BLaER1 treated with 17β-estradiol and CSF1 and Interleukin-3, amounts not matched to agents 10 nM and 100 nM (cell line): ENCODE measurements around the gene MPO.

Source experiments
- H3K27ac ChIP-seq, 11 experiments: shearing (Covaris generic); formaldehyde crosslinking; 2 replicates each; pipeline ENCODE4 v1.8.1; 2022
- H3K27me3 ChIP-seq, 11 experiments: shearing (Covaris generic); formaldehyde crosslinking; 2 replicates each; pipeline ENCODE4 v1.8.1; 2022
- H3K36me3 ChIP-seq, 11 experiments: shearing (Covaris generic); formaldehyde crosslinking; 2 replicates each; pipeline ENCODE4 v1.8.1; 2022
- H3K4me1 ChIP-seq, 10 experiments: shearing (Covaris generic); formaldehyde crosslinking; 2 replicates each; pipeline ENCODE4 v1.8.1; 2022
- H3K4me2 ChIP-seq, 11 experiments: shearing (Covaris generic); formaldehyde crosslinking; 2 replicates each; pipeline ENCODE4 v1.8.1; 2022
- H3K4me3 ChIP-seq, 10 experiments: shearing (Covaris generic); formaldehyde crosslinking; 2 replicates each; pipeline ENCODE4 v1.8.1; 2022
- H3K9ac ChIP-seq, 11 experiments: shearing (Covaris generic); formaldehyde crosslinking; 2 replicates each; pipeline ENCODE4 v1.8.1; 2022
- H3K9me3 ChIP-seq, 11 experiments: shearing (Covaris generic); formaldehyde crosslinking; replicated peaks in 1 of 11; 2 replicates each; pipeline ENCODE4 v1.8.1; 2022
- H4K20me1 ChIP-seq, 11 experiments: shearing (Covaris generic); formaldehyde crosslinking; 2 replicates each; pipeline ENCODE4 v1.8.1; 2022
- Cebpa-rat ChIP-seq, 11 experiments: shearing (Covaris generic); IDR thresholded peaks; 2 replicates each; pipeline ENCODE4 v1.8.1; 2022

The MPO gene

GRCh38 chr17:58278661-58279015 lies 2.1 kb downstream of the MPO start:
- Histone ChIP-seq H3K4me1 (peaks cover 5 to 66% (median 63%) of the 10 kb centered on the region in 10 experiments; a peak in 19 of 20 replicates), H3K9ac (peak overlapping the region in 6 of 11 experiments; percentile 15 to 78 (median 58); a peak in 9 of 22 replicates), H3K4me2 (peak overlapping the region in 10 of 11 experiments; percentile 1 to 80 (median 32); a peak in 12 of 22 replicates), H3K9me3 (peaks cover 0 to 18% (median 0%) of the 10 kb centered on the region in 11 experiments; a peak in 7 of 22 replicates), H3K27ac (peak overlapping the region in 8 of 11 experiments; percentile 55 to 97 (median 92); a peak in 16 of 22 replicates), H3K27me3 (no peaks in the 10 kb centered on the region), H4K20me1 (no peaks in the 10 kb centered on the region), H3K36me3 (0 out of 22 replicates have a peak, but pooled peaks cover 0 to 3% (median 0%) of the 10 kb centered on the region in 11 experiments), H3K4me3 (no peak overlapping the region)
- no peak for TF ChIP-seq Cebpa-rat (IDR thresholded peaks at IDR 0.05)

GRCh38 chr17:58277802-58278595 lies 2.7 kb downstream of the MPO start:
- Histone ChIP-seq H3K9me3 (peaks cover 0 to 18% (median 0%) of the 10 kb centered on the region in 11 experiments; a peak in 7 of 22 replicates), H3K4me2 (peak overlapping the region in 8 of 11 experiments; percentile 16 to 80 (median 50); a peak in 9 of 22 replicates), H3K36me3 (0 out of 22 replicates have a peak, but pooled peaks cover 0 to 3% (median 0%) of the 10 kb centered on the region in 11 experiments), H4K20me1 (no peaks in the 10 kb centered on the region), H3K4me1 (peaks cover 0 to 65% (median 57%) of the 10 kb centered on the region in 10 experiments; a peak in 18 of 20 replicates), H3K4me3 (no peak overlapping the region), H3K9ac (peak overlapping the region in 6 of 11 experiments; percentile 15 to 78 (median 58); a peak in 9 of 22 replicates), H3K27me3 (no peaks in the 10 kb centered on the region), H3K27ac (peak overlapping the region in 8 of 11 experiments; percentile 55 to 97 (median 92); a peak in 16 of 22 replicates)
- TF ChIP-seq Cebpa-rat (IDR thresholded peaks at IDR 0.05): no peak

GRCh38 chr17:58277107-58277801 lies 3.5 kb downstream of the MPO start:
- H3K9ac ChIP-seq: peak overlapping the region in 5 of 11 experiments; percentile 7 to 78 (median 37); a peak in 5 of 22 replicates
- peaks cover 0 to 59% (median 51%) of the 10 kb centered on the region in 10 experiments; a peak in 18 of 20 replicates for H3K4me1 ChIP-seq
- H3K27me3 ChIP-seq: no peaks in the 10 kb centered on the region
- H3K9me3 ChIP-seq: peaks cover 0 to 14% (median 0%) of the 10 kb centered on the region in 11 experiments; a peak in 7 of 22 replicates
- 0 out of 22 replicates have a peak, but pooled peaks cover 0 to 3% (median 0%) of the 10 kb centered on the region in 11 experiments for H3K36me3 ChIP-seq
- TF ChIP-seq Cebpa-rat (IDR thresholded peaks at IDR 0.05): no peak
- H3K4me3 ChIP-seq: no peak overlapping the region
- H4K20me1 ChIP-seq: no peaks in the 10 kb centered on the region
- H3K4me2 ChIP-seq: peak overlapping the region in 8 of 11 experiments; percentile 1 to 74 (median 34); a peak in 9 of 22 replicates
- peak overlapping the region in 8 of 11 experiments; percentile 55 to 97 (median 92); a peak in 15 of 22 replicates for H3K27ac ChIP-seq

- Histone ChIP-seq H3K27ac (peak overlapping the region in 5 of 11 experiments; percentile 7 to 97 (median 38); a peak in 6 of 22 replicates), H3K4me2 (0 out of 22 replicates have a peak overlapping the region, but pooled peaks of 1 of the 11 experiments have one; percentile 7), H3K4me3 (no peak overlapping the region), H3K27me3 (no peaks in the 10 kb centered on the region), H4K20me1 (no peaks in the 10 kb centered on the region), H3K4me1 (peaks cover 0 to 50% (median 43%) of the 10 kb centered on the region in 10 experiments; a peak in 18 of 20 replicates), H3K9me3 (peaks cover 0 to 6% (median 0%) of the 10 kb centered on the region in 11 experiments; a peak in 7 of 22 replicates), H3K9ac (peak overlapping the region in 5 of 11 experiments; percentile 7 to 18 (median 14); a peak in 1 of 22 replicates), H3K36me3 (0 out of 22 replicates have a peak, but pooled peaks cover 0 to under 1% (median 0%) of the 10 kb centered on the region in 11 experiments)
- TF ChIP-seq Cebpa-rat (IDR thresholded peaks at IDR 0.05): no peak
These were observed 4.3 kb downstream of the MPO start for GRCh38 chr17:58276423-58276822.

- no peaks in the 10 kb centered on the region for H3K27me3 ChIP-seq
- no peak overlapping the region for H3K9ac ChIP-seq
- H3K9me3 ChIP-seq: no peaks in the 10 kb centered on the region
These were observed 5.3 kb downstream of the MPO start for GRCh38 chr17:58275417-58275816.

GRCh38 chr17:58273453-58274104 lies 7.2 kb downstream of the MPO start:
- Histone ChIP-seq H3K9me3 (no peaks in the 10 kb centered on the region), H3K27me3 (no peaks in the 10 kb centered on the region), H3K27ac (no peak overlapping the region), H3K4me2 (0 out of 22 replicates have a peak overlapping the region, but pooled peaks of 1 of the 11 experiments have one; percentile 10), H3K36me3 (no peaks in the 10 kb centered on the region), H4K20me1 (no peaks in the 10 kb centered on the region), H3K9ac (no peak overlapping the region), H3K4me1 (peaks cover 0 to 22% (median 14%) of the 10 kb centered on the region in 10 experiments; a peak in 17 of 20 replicates), H3K4me3 (no peak overlapping the region)
- no peak for TF ChIP-seq Cebpa-rat (IDR thresholded peaks at IDR 0.05)

More at GRCh38 chr17:58275417-58275816, 5.3 kb downstream of the MPO start:
- no peaks in the 10 kb centered on the region for H4K20me1 ChIP-seq
- peaks cover 0 to 40% (median 32%) of the 10 kb centered on the region in 10 experiments; a peak in 17 of 20 replicates for H3K4me1 ChIP-seq
- no peak for TF ChIP-seq Cebpa-rat (IDR thresholded peaks at IDR 0.05)
- peak overlapping the region in 1 of 11 experiments; percentile 6; a peak in 1 of 22 replicates for H3K27ac ChIP-seq
- no peaks in the 10 kb centered on the region for H3K36me3 ChIP-seq
- no peak overlapping the region for H3K4me3 ChIP-seq
- no peak overlapping the region for H3K4me2 ChIP-seq

GRCh38 chr17:58272367-58273280 lies 8.1 kb downstream of the MPO start:
- Histone ChIP-seq H3K9me3 (no peaks in the 10 kb centered on the region), H3K36me3 (no peaks in the 10 kb centered on the region), H3K4me1 (peaks cover 0 to 12% (median 5%) of the 10 kb centered on the region in 10 experiments; a peak in 16 of 20 replicates), H3K4me2 (0 out of 22 replicates have a peak overlapping the region, but pooled peaks of 1 of the 11 experiments have one; percentile 10), H3K27ac (no peak overlapping the region), H3K9ac (no peak overlapping the region), H3K4me3 (no peak overlapping the region), H3K27me3 (no peaks in the 10 kb centered on the region), H4K20me1 (no peaks in the 10 kb centered on the region)
- no peak for TF ChIP-seq Cebpa-rat (IDR thresholded peaks at IDR 0.05)
